ENCODE results near the gene ANKFY1. TPM values are rescaled to one million over a fixed set of nuclear protein-coding genes. Genes with fewer than 3 reads are reported as not detected.

ANKFY1 gene
- total RNA-seq, 1 experiment from 2014 or later = 18.5 TPM

DNA sequence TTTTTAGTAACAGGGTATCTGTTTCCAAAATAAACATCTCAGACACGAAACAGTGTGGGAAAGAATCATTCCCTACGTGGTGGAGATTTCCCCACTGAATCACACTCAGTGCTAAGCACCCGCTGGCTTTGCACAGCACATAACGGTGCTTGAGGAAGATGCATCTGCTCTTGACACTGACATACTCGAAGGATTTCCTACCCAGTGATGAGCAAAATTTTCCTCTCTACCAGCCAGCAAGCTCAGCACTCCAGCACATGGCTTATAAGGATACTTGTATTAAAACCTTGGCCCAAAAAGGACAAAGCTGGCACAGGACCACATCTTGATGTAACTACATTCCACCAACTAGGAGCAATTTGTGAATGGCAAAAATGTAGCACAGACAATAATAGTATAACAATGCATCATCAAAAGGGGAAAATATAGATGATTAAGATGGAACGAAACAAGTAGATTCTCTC, 59.0 kb downstream of the ANKFY1 start:
- no peaks in the 10 kb centered on the region for H3K79me2 ChIP-seq (ENCODE audit: low read length)
- DNase-seq (no peak), ATAC-seq (no peak)
- H3K9me3 ChIP-seq (ENCODE audit: low read length) = no peaks in the 10 kb centered on the region
- H3K4me3 ChIP-seq (ENCODE audit: low read length) = no peak overlapping the region
- H3F3A ChIP-seq (ENCODE audit: low read length, unreplicated experiment) = no peaks in the 10 kb centered on the region
- no TSS peak for BruUV-seq (replicated peaks)
- no peak for TF ChIP-seq EZH2 (IDR thresholded peaks at IDR 0.05; ENCODE audit: low read length, unreplicated experiment)
- TF ChIP-seq EZH2phosphoT487 (IDR thresholded peaks at IDR 0.05; ENCODE audit: borderline replicate concordance, low read length) = no peak
- TF ChIP-seq CTCF (conservative IDR thresholded peaks at IDR 0.05; ENCODE audit: low read depth, low read length) = no peak
- H3K36me3 ChIP-seq (ENCODE audit: low read depth, low read length) = peaks cover 17% of the 10 kb centered on the region
- no peak overlapping the region for H3K9ac ChIP-seq (ENCODE audit: low read length)
- no peak overlapping the region for H3K4me2 ChIP-seq (ENCODE audit: low read length)
- ChIA-PET CTCF (interaction anchor here (1.0 kb wide), 1 partner anchor 10 kb away, joined by 3 read pairs; no protein-coding TSS in a partner anchor), POLR2A (ENCODE audit: unreplicated experiment) (no interaction called here)
- intact Hi-C loops (cut with micrococcal nuclease) = no loop called here
- H3K27me3 ChIP-seq (ENCODE audit: low read length) = no peaks in the 10 kb centered on the region
- no peaks in the 10 kb centered on the region for H4K20me1 ChIP-seq (ENCODE audit: low read length)
- no peaks in the 10 kb centered on the region for H3K4me1 ChIP-seq (ENCODE audit: insufficient read depth, low read length)
- H2AFZ ChIP-seq (ENCODE audit: low read length) = no peak overlapping the region
- no peak overlapping the region for H3K27ac ChIP-seq (ENCODE audit: low read length)
- H3K9me2 ChIP-seq (replicated peaks; ENCODE audit: low read length) = no peaks in the 10 kb centered on the region

- H3K4me1 ChIP-seq (ENCODE audit: insufficient read depth, low read length) = no peaks in the 10 kb centered on the region
- peaks cover 19% of the 10 kb centered on the region for H3K36me3 ChIP-seq (ENCODE audit: low read depth, low read length)
- ATAC-seq (no peak), DNase-seq (no peak)
- no peaks in the 10 kb centered on the region for H3K9me3 ChIP-seq (ENCODE audit: low read length)
- H3K27ac ChIP-seq (ENCODE audit: low read length) = no peak overlapping the region
- H3K4me3 ChIP-seq (ENCODE audit: low read length) = no peak overlapping the region
- no TSS peak for BruUV-seq (replicated peaks)
- no peak overlapping the region for H3K9ac ChIP-seq (ENCODE audit: low read length)
- H3K4me2 ChIP-seq (ENCODE audit: low read length) = no peak overlapping the region
- H3K79me2 ChIP-seq (ENCODE audit: low read length) = no peaks in the 10 kb centered on the region
- intact Hi-C loops (cut with micrococcal nuclease) = no loop called here
- H3K9me2 ChIP-seq (replicated peaks; ENCODE audit: low read length) = no peaks in the 10 kb centered on the region
- H3F3A ChIP-seq (ENCODE audit: low read length, unreplicated experiment) = no peaks in the 10 kb centered on the region
- no peak overlapping the region for H2AFZ ChIP-seq (ENCODE audit: low read length)
- TF ChIP-seq EZH2 (IDR thresholded peaks at IDR 0.05; ENCODE audit: low read length, unreplicated experiment) (no peak), EZH2phosphoT487 (IDR thresholded peaks at IDR 0.05; ENCODE audit: borderline replicate concordance, low read length) (no peak), CTCF (conservative IDR thresholded peaks at IDR 0.05; ENCODE audit: low read depth, low read length) (no peak)
- H4K20me1 ChIP-seq (ENCODE audit: low read length) = no peaks in the 10 kb centered on the region
- H3K27me3 ChIP-seq (ENCODE audit: low read length) = no peaks in the 10 kb centered on the region
- ChIA-PET POLR2A (ENCODE audit: unreplicated experiment) (no interaction called here), CTCF (interaction anchor here (1.0 kb wide), 1 partner anchor 11 kb away, joined by 3 read pairs; no protein-coding TSS in a partner anchor)
These were observed 59.6 kb downstream of the ANKFY1 start for GRCh38 chr17:4204190-4204589.

DNA sequence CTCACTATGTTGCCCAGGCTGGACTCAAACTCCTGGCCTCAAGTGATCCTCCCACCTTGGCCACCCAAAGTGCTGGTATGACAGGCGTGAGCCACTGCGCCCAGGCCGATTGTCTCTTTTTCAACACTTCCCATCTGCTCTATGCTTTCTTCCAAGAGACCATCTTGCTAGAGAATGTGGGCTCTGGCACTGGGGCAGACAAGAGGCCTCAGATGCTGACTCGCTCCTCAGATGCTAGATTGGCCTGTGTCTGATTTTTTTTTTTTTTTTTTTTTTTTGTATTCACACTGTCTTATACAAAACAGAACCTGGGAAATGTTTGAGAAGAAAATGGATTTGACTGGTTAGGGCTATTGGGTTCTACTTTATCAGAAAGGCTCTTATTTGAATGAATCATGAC, 62.6 kb downstream of the ANKFY1 start:
- intact Hi-C loops (cut with micrococcal nuclease) = no loop called here

More for the DNA sequence above, 62.6 kb downstream of the ANKFY1 start:
- DNase-seq (no peak), ATAC-seq (no peak)
- TF ChIP-seq CTCF (conservative IDR thresholded peaks at IDR 0.05; ENCODE audit: low read depth, low read length) (no peak), EZH2 (IDR thresholded peaks at IDR 0.05; ENCODE audit: low read length, unreplicated experiment) (no peak), EZH2phosphoT487 (IDR thresholded peaks at IDR 0.05; ENCODE audit: borderline replicate concordance, low read length) (no peak)
- Histone ChIP-seq H3K27me3 (ENCODE audit: low read length) (no peaks in the 10 kb centered on the region), H3K9ac (ENCODE audit: low read length) (no peak overlapping the region), H2AFZ (ENCODE audit: low read length) (no peak overlapping the region), H3K4me2 (ENCODE audit: low read length) (no peak overlapping the region), H3K9me2 (replicated peaks; ENCODE audit: low read length) (no peaks in the 10 kb centered on the region), H3K4me1 (ENCODE audit: insufficient read depth, low read length) (no peaks in the 10 kb centered on the region; the same call in 1 of the 2 replicates), H3F3A (ENCODE audit: low read length, unreplicated experiment) (no peaks in the 10 kb centered on the region), H3K27ac (ENCODE audit: low read length) (no peak overlapping the region), H4K20me1 (ENCODE audit: low read length) (no peaks in the 10 kb centered on the region), H3K9me3 (ENCODE audit: low read length) (no peaks in the 10 kb centered on the region), H3K4me3 (ENCODE audit: low read length) (no peak overlapping the region), H3K36me3 (ENCODE audit: low read depth, low read length) (peaks cover 19% of the 10 kb centered on the region), H3K79me2 (ENCODE audit: low read length) (no peaks in the 10 kb centered on the region)
- BruUV-seq (replicated peaks) = no TSS peak
- POLR2A ChIA-PET (ENCODE audit: unreplicated experiment) = no interaction called here
- CTCF ChIA-PET = no interaction called here

All from PC-3 (cell line).